Right lobe of liver (tissue), 6 donors: ENCODE measurements around the gene LRP5. TPM values are rescaled to one million over a fixed set of nuclear protein-coding genes. Genes with fewer than 3 reads are reported as not detected.

Experiments used
- ATAC-seq, 4 donors: fragments of 200-7000 bp; cut with Tn5 transposase; one replicate each; pipeline ENCODE4 v1.9.1; 2020; ENCODE audit warnings: mild to moderate bottlenecking in 4 of 4, moderate library complexity in 4 of 4
- DNase-seq, 3 donors: peaks; one replicate each; pipeline ENCODE4 v3.0.0-alpha.2; 2020
- H3K27ac ChIP-seq, 3 donors: fragments of 200-600 bp; one replicate each; pipeline ENCODE4 v1.8.0; 2022
- H3K27me3 ChIP-seq, 2 donors: fragments of 200-600 bp; one replicate each; pipeline ENCODE4 v1.8.0; 2022
- H3K36me3 ChIP-seq, 4 donors: fragments of 200-600 bp; sonication (generic) in 1 of 4; one replicate each; pipeline versions ENCODE4 v1.5.1 to v1.8.0; 2017 to 2022; ENCODE audit warnings: control low read depth in 1 of 4
- H3K4me1 ChIP-seq, 4 donors: fragments of 200-600 bp; sonication (generic) in 1 of 4; one replicate each; pipeline versions ENCODE4 v1.5.1 to v1.8.0; 2017 to 2022; ENCODE audit warnings: control low read depth in 1 of 4
- H3K4me3 ChIP-seq, 3 donors: fragments of 200-600 bp; one replicate each; pipeline ENCODE4 v1.8.0; 2022
- H3K9me3 ChIP-seq, 4 donors: fragments of 200-600 bp; sonication (generic) in 1 of 4; one replicate each; pipeline versions ENCODE4 v1.5.1 to v1.8.0; 2017 to 2022; ENCODE audit warnings: control low read depth in 1 of 4
- CTCF ChIP-seq, 4 donors: fragments of 200-600 bp in 3 of 4; fragments of 450-650 bp in 1 of 4; IDR thresholded peaks; one replicate each; pipeline versions ENCODE4 v1.5.1 to v1.8.0; 2016 to 2022; ENCODE audit warnings: antibody characterized with exemption in 4 of 4, mild to moderate bottlenecking in 2 of 4
- POLR2A ChIP-seq: fragments of 450-650 bp; IDR thresholded peaks from one replicate; pipeline ENCODE4 v1.6.1; 2017; ENCODE audit warnings: antibody characterized with exemption, mild to moderate bottlenecking
- WGBS: methylation state at CpG from one replicate; pipeline ENCODE4 v1.1.6; 2018; ENCODE audit warnings: low coverage, low lambda C conversion rate; ENCODE audit not compliant: insufficient coverage; ENCODE audit errors: missing lambda C conversion rate; 5-methylcytosine and 5-hydroxymethylcytosine counted together
- intact Hi-C, 2 donors: fragments of 100-400 bp; cut with DNase I; formaldehyde crosslinking; loops; one replicate each; pipeline versions ENCODE4 v1.11.2 to v1.14.1; 2022
- total RNA-seq, 6 experiments: library from RNA; depleted of rRNA in 2 of 6; stranded (reverse); fragments of >200 nt in 2 of 6; fragmentation: NEBNext Ultra II Directional in 3 of 6; extraction: Animal tissue kit (Norgen Biotek cat#: 25700) in 3 of 6; gene quantifications; one replicate each; pipeline versions ENCODE4 v1.1.0 to v1.2.4, GENCODE V29; 2016 to 2023
- donor health status: DM: no; HTN: yes; CAD: no.
- donor health status: DM: no; HTN: no; CAD: no.
- donor health status: DM: no; HTN: no; CAD: no.
- donor health status: DM: no; HTN: yes; CAD: no.
- donor health status: DM: no; HTN: yes; CAD: no.

LRP5 gene
- total RNA-seq, 6 experiments from 2014 or later, result 74.4 to 120 (median 88.2) TPM

- no peak for TF ChIP-seq POLR2A
- TF ChIP-seq CTCF (IDR thresholded peaks at IDR 0.05), result no peak
- Histone ChIP-seq H3K4me3 (no peak overlapping the region), H3K36me3 (peaks cover 0 to 77% (median 37%) of the 10 kb centered on the region in 4 donors), H3K9me3 (no peaks in the 10 kb centered on the region), H3K27ac (no peak overlapping the region), H3K4me1 (no peaks in the 10 kb centered on the region), H3K27me3 (no peaks in the 10 kb centered on the region)
- intact Hi-C loops, result loop anchor here in 1 of 2 donors (10.0 kb wide), 1 partner anchor 185 kb away; no protein-coding TSS in a partner anchor
- no peak for DNase-seq
- peak in 1 of 4 donors; percentile 13 for ATAC-seq
- WGBS, result 83% methylated on average over 1 of the region's 38 CpGs
Measured at GRCh38 chr11:68439355-68440065, 127.1 kb downstream of the LRP5 start.

GRCh38 chr11:68440224-68440623 lies 127.8 kb downstream of the LRP5 start:
- intact Hi-C loops, result loop anchor here in 1 of 2 donors (10.0 kb wide), 1 partner anchor 185 kb away; no protein-coding TSS in a partner anchor
- Histone ChIP-seq H3K4me1 (no peaks in the 10 kb centered on the region), H3K9me3 (no peaks in the 10 kb centered on the region), H3K27ac (no peak overlapping the region), H3K36me3 (peaks cover 0 to 71% (median 34%) of the 10 kb centered on the region in 4 donors), H3K27me3 (no peaks in the 10 kb centered on the region), H3K4me3 (no peak overlapping the region)
- no peak for ATAC-seq
- TF ChIP-seq POLR2A, result no peak
- no peak for TF ChIP-seq CTCF (IDR thresholded peaks at IDR 0.05)
- no peak for DNase-seq
- WGBS, result 100% methylated on average over 1 of the region's 8 CpGs

GRCh38 chr11:68441466-68442230 lies 129.3 kb downstream of the LRP5 start:
- 59% methylated on average over 4 of the region's 6 CpGs for WGBS
- TF ChIP-seq CTCF (IDR thresholded peaks at IDR 0.05) (no peak), POLR2A (no peak)
- no peak overlapping the region for H3K27ac ChIP-seq
- H3K9me3 ChIP-seq, result no peaks in the 10 kb centered on the region
- H3K4me1 ChIP-seq, result no peaks in the 10 kb centered on the region
- ATAC-seq (no peak), DNase-seq (no peak)
- intact Hi-C loops, result loop anchor here in 1 of 2 donors (10.0 kb wide), 1 partner anchor 187 kb away; no protein-coding TSS in a partner anchor
- H3K4me3 ChIP-seq, result no peak overlapping the region
- no peaks in the 10 kb centered on the region for H3K27me3 ChIP-seq
- H3K36me3 ChIP-seq, result peaks cover 0 to 63% (median 27%) of the 10 kb centered on the region in 4 donors

- Histone ChIP-seq H3K27me3 (no peaks in the 10 kb centered on the region), H3K4me3 (no peak overlapping the region), H3K36me3 (peaks cover 0 to 60% (median 25%) of the 10 kb centered on the region in 4 donors), H3K4me1 (no peaks in the 10 kb centered on the region), H3K9me3 (no peaks in the 10 kb centered on the region), H3K27ac (no peak overlapping the region)
- 80% methylated on average over 1 of the region's 10 CpGs for WGBS
- TF ChIP-seq POLR2A (no peak), CTCF (IDR thresholded peaks at IDR 0.05) (no peak)
- intact Hi-C loops, result loop anchor here in 1 of 2 donors (10.0 kb wide), 1 partner anchor 188 kb away; no protein-coding TSS in a partner anchor
- DNase-seq (no peak), ATAC-seq (no peak)
Measured at GRCh38 chr11:68442433-68442832, 130.0 kb downstream of the LRP5 start.
